OCI-LY3 (cell line): Measurements from ENCODE around the gene MTHFSD.

Experiments
- CTCF ChIP-seq: fragments of 200-600, 300-600 bp; sonication (generic); IDR thresholded peaks from 2 replicates; pipeline ENCODE4 v1.5.1; 2014; ENCODE audit warnings: antibody characterized with exemption, low read length, low read depth
- EZH2phosphoT487 ChIP-seq: fragments of 200-600 bp; shearing (Covaris generic); IDR thresholded peaks from 2 replicates; pipeline ENCODE4 v1.6.1; 2018; ENCODE audit warnings: antibody characterized with exemption, mixed run types, low read depth

GRCh38 chr16:86540894-86541293, 14.1 kb downstream of the MTHFSD start:
- TF ChIP-seq CTCF (no peak), EZH2phosphoT487 (no peak)
